Measurements from ENCODE around the gene RNASEH1.
"Not testable (repeated sequence)": the region's sequence is repeated elsewhere in the genome, so short reads cannot be mapped to it uniquely, and the experiment has no call there.

Gene RNASEH1

GRCh38 chr2:3500326-3500899 is 57.7 kb downstream of the RNASEH1 start:
- DNase-seq, result no peak
- in situ Hi-C loops (cut with HindIII; ENCODE audit: low pct_ligation_motif_present, low pct_unique_long_range_greater_than_20kb, low sequenced_read_pairs), result no loop called here

- DNase-seq, result no peak
- in situ Hi-C loops (cut with HindIII; ENCODE audit: low pct_ligation_motif_present, low pct_unique_long_range_greater_than_20kb, low sequenced_read_pairs), result no loop called here
These were observed 59.2 kb downstream of the RNASEH1 start for GRCh38 chr2:3498783-3499394.

GRCh38 chr2:3496708-3497080 is 61.4 kb downstream of the RNASEH1 start:
- in situ Hi-C loops (cut with HindIII; ENCODE audit: low pct_ligation_motif_present, low pct_unique_long_range_greater_than_20kb, low sequenced_read_pairs); DNase-seq: not testable (repeated sequence)

Measured in ACHN (cell line).